IMR-90 (cell line): Measurements from ENCODE around the gene TXNRD1. TPM values are rescaled to one million over a fixed set of nuclear protein-coding genes. Genes with fewer than 3 reads are reported as not detected.

Source experiments
- polyA plus RNA-seq, 3 experiments: library from polyadenylated mRNA; depleted of rRNA; stranded (reverse); fragments of >200 nt; gene quantifications; 2 replicates each; pipeline ENCODE4 v1.2.3, GENCODE V29; 2012; ENCODE audit warnings: low replicate concordance in 1 of 3
- total RNA-seq: library from RNA; depleted of rRNA; stranded (reverse); fragments of >200 nt; gene quantifications from 2 replicates; pipeline ENCODE4 v1.2.3, GENCODE V29; 2012
- TF ChIP-seq, protein P1 (sequence below): conservative IDR thresholded peaks from 2 replicates; pipeline ENCODE4 v1.5.1; 2012; ENCODE audit warnings: mild to moderate bottlenecking, low read depth, low read length, improper control_type of control experiment

Gene TXNRD1
- total and polyA plus RNA-seq, 2 of the 4 experiments (the other 2 are of a cell fraction) = 379 to 582 TPM

DNA sequence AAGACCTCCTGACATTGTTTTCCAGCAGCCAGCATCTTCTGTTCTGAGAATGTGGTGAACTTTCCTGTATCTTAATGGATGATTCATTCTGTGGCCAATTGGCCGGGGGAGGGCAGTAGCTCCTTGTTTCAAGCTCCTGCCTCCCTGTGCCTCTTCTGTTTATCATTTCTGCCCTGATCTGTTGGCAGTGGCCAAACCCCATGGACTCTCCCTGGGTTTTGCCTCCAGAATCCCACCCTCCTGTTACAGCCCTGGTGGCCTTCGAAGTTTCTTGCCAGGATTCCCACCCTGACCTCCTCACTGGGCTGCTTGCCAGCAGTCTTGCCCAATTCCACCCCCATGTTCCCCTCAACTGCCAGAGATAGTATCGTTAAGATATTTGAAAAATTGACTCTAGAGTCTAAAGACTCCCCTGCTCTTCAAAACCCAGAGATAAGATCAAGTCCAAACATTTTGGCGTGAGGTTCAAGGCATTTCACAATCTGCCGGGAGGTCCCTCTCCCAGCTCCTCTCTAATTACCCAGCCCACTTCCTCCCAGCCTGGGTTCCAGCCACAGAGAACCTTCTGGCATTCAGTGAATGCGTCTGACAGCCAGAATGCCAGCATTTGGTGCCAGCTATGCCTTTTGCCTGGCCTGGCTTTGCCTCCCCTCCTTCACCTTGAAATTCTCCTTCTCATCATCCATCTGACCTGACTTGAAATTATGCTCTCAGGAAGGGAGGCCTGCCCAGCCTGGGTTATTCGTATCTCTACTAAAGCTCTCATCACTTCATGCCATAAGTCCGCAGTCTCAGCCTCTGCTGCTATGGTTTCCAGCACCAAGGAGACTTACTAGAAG is 37.7 kb upstream of the TXNRD1 start (continued):
- TF ChIP-seq, protein P1, sequence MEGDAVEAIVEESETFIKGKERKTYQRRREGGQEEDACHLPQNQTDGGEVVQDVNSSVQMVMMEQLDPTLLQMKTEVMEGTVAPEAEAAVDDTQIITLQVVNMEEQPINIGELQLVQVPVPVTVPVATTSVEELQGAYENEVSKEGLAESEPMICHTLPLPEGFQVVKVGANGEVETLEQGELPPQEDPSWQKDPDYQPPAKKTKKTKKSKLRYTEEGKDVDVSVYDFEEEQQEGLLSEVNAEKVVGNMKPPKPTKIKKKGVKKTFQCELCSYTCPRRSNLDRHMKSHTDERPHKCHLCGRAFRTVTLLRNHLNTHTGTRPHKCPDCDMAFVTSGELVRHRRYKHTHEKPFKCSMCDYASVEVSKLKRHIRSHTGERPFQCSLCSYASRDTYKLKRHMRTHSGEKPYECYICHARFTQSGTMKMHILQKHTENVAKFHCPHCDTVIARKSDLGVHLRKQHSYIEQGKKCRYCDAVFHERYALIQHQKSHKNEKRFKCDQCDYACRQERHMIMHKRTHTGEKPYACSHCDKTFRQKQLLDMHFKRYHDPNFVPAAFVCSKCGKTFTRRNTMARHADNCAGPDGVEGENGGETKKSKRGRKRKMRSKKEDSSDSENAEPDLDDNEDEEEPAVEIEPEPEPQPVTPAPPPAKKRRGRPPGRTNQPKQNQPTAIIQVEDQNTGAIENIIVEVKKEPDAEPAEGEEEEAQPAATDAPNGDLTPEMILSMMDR = peak; percentile 65
